Mammary epithelial cell (primary cell): Measurements from ENCODE around the gene EFCAB12.

Source experiments
- CTCF ChIP-seq, 2 donors: IDR thresholded peaks in 1 of 2; conservative IDR thresholded peaks in 1 of 2; 2 replicates each; pipeline ENCODE4 v1.5.1; 2011 to 2012; ENCODE audit warnings: inconsistent platforms in 2 of 2, low read length in 2 of 2, mild to moderate bottlenecking in 2 of 2, control low read depth in 1 of 2, low read depth in 1 of 2; ENCODE audit not compliant: insufficient read depth in 1 of 2; ENCODE audit errors: extremely low read depth in 1 of 2
- EZH2 ChIP-seq: IDR thresholded peaks from 2 replicates; pipeline ENCODE4 v1.6.1; 2012; ENCODE audit warnings: low read length, inconsistent platforms, borderline replicate concordance

GRCh38 chr3:129410971-129411370 lies 17.5 kb downstream of the EFCAB12 start:
- TF ChIP-seq EZH2 (no peak), CTCF (conservative IDR thresholded peaks at IDR 0.05 in 1 of 2, IDR thresholded peaks at IDR 0.05 in 1 of 2; ENCODE audit: extremely low read depth in 1 of 2, insufficient read depth in 1 of 2, low read depth in 1 of 2, low read length in 2 of 2) (no peak)
